ENCODE measurements around the gene ADORA2B.
"Not testable (repeated sequence)": the region's sequence is repeated elsewhere in the genome, so short reads cannot be mapped to it uniquely, and the experiment has no call there.

The ADORA2B gene

GRCh38 chr17:15931394-15931793, 13.5 kb upstream of the ADORA2B start:
- TF ChIP-seq, protein P1, sequence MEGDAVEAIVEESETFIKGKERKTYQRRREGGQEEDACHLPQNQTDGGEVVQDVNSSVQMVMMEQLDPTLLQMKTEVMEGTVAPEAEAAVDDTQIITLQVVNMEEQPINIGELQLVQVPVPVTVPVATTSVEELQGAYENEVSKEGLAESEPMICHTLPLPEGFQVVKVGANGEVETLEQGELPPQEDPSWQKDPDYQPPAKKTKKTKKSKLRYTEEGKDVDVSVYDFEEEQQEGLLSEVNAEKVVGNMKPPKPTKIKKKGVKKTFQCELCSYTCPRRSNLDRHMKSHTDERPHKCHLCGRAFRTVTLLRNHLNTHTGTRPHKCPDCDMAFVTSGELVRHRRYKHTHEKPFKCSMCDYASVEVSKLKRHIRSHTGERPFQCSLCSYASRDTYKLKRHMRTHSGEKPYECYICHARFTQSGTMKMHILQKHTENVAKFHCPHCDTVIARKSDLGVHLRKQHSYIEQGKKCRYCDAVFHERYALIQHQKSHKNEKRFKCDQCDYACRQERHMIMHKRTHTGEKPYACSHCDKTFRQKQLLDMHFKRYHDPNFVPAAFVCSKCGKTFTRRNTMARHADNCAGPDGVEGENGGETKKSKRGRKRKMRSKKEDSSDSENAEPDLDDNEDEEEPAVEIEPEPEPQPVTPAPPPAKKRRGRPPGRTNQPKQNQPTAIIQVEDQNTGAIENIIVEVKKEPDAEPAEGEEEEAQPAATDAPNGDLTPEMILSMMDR (IDR thresholded peaks at IDR 0.05; ENCODE audit: low read depth, low read length) = no peak
- H3K4me3 ChIP-seq (replicated peaks in 1 of 2; ENCODE audit: low read depth in 2 of 2, low read length in 2 of 2) = no peak overlapping the region
- no peak for DNase-seq (ENCODE audit: low read depth in 2 of 2)

GRCh38 chr17:15934866-15935265, 10.1 kb upstream of the ADORA2B start:
- H3K4me3 ChIP-seq (replicated peaks in 1 of 2; ENCODE audit: low read depth in 2 of 2, low read length in 2 of 2) = no peak overlapping the region
- TF ChIP-seq, protein P1 (IDR thresholded peaks at IDR 0.05; ENCODE audit: low read depth, low read length) = no peak
- no peak for DNase-seq (ENCODE audit: low read depth in 2 of 2)

DNA sequence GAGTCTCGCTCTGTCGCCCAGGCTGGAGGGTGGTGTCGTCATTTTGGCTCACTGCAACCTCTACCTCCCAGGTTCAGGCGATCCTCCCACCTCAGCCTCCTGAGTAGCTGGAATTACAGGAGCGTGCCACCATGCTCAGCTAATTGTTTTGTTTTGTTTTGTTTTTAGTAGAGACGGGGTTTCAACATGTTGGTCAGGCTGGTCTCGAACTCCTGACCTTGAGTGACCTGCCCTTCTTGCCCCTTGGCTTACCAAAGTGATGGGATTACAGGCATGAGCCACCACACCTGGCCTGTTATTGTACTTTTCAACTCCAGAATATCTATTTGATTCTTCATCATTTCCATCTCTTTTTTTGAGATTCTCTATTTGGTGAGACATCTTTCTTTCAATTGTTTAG, 9.0 kb upstream of the ADORA2B start:
- no peak overlapping the region for H3K4me3 ChIP-seq (replicated peaks in 1 of 2; ENCODE audit: low read depth in 2 of 2, low read length in 2 of 2)
- TF ChIP-seq, protein P1 (IDR thresholded peaks at IDR 0.05; ENCODE audit: low read depth, low read length) = no peak

DNA sequence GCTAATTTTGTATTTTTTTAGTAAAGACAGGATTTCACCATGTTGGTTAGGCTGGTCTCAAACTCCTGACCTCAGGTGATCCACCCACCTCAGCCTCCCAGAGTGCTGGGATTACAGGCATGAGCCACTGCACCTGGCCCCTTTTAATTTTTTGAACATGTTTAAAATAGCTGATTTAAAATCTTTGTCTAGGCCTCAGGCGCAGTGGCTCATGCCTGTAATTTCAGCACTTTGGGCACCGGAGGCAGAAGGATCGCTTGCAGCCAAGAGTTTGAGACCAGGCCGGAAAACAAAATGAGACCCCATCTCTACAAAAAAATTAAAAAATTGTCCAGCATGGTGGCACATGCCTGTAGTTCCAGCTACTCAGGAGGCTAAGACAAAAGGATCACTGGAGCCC, 8.4 kb upstream of the ADORA2B start:
- not testable (repeated sequence) for DNase-seq (ENCODE audit: low read depth in 2 of 2); H3K4me3 ChIP-seq (replicated peaks in 1 of 2; ENCODE audit: low read depth in 2 of 2, low read length in 2 of 2)

More for the DNA sequence above, 9.0 kb upstream of the ADORA2B start:
- DNase-seq (ENCODE audit: low read depth in 2 of 2) = no peak

DNA sequence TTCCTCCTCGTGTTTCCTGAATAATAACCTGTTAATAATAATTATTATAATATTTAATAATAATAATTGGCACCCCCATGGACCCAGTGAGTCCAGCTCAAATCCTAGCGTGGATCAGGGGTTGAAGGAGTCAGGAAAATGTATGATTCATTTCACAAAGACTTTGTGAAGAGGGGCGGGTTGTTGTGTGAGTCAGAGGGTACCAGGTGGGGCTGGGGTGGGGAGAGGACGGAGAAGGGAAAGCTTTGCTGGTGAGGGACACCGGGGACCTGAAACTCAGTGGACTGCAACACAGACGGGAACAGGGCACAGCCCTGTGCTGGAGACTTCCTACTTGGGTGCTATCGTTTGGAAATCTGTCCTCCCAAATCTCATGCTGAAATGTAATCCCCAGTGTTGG, 3.1 kb upstream of the ADORA2B start:
- TF ChIP-seq, protein P1 (IDR thresholded peaks at IDR 0.05; ENCODE audit: low read depth, low read length) = no peak
- no peak overlapping the region for H3K4me3 ChIP-seq (replicated peaks in 1 of 2; ENCODE audit: low read depth in 2 of 2, low read length in 2 of 2)
- DNase-seq (ENCODE audit: low read depth in 2 of 2) = peak in 1 of 2 donors; percentile 54

DNA sequence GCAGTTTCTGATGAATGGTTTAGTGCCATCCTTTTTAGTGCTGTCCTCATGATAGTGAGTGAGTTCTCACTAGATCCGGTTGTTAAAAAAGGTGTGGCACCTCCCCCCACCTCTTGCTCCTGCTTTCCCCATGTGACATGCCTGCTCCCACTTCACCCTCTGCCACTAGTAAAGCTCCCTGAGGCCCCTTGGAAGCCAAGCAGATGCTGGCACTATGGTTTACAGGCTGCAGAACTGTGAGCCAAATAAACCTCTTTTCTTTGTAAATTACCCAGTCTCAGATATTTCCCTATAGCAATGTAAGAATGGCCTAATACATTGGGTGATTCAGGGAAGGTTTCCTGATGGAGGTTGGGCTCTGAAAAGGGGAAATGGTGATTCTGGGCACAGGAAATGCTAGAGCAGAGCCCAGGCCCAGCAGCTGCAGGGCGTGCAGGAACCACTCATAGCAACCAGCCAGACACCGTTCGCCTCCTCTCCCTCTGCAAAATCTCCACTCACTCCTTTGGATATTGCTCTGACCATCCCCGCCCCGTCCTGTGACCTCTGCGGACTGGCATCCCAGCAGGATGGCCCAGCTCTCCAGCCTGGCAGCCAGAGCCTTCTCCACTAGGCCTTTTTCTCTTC, 2.6 kb upstream of the ADORA2B start:
- peak in 1 of 2 donors; percentile 58 for DNase-seq (ENCODE audit: low read depth in 2 of 2)
- TF ChIP-seq, protein P1 (IDR thresholded peaks at IDR 0.05; ENCODE audit: low read depth, low read length) = no peak
- H3K4me3 ChIP-seq (replicated peaks in 1 of 2; ENCODE audit: low read depth in 2 of 2, low read length in 2 of 2) = no peak overlapping the region

DNA sequence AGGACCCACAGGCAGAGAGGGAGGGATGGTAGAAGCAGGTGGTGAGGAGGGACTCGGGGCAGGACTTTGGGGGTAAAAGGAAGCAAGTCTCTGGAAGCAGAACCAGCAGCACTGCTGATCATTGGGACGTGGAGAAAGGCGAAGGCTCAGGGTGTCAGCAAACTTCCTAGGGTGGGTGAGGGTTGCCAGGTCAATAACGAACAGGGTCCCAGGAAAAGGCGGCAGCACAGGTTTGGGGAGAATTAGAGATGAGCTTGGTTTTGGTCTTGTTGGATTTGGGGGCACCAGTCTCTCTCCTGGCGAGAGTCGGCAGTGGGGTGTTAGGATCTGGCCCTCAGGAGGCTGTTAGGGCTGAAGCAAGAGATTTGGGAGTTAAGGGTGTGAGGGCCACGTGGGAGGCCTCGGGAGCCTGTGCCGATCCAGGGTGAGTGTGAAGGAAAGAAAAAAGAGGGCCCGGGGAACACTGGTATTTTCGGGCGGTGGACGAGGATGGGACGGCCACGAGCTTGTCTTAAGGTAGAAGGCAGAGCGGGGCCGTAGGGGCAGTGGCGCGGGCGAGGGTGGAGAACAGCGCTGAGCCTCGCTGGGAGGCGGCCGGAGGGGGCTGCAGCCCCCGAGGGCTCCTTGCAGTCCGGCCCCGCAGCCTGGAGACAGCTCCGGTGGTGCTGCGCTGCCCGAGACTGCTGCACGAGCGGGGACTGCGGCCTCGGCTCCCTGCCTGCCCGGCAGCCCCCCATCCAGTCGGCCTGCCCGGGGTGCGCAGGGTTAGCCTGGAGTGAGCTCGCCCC, 765 bp upstream of the ADORA2B start:
- TF ChIP-seq, protein P1 (IDR thresholded peaks at IDR 0.05; ENCODE audit: low read depth, low read length) = no peak
- no peak for DNase-seq (ENCODE audit: low read depth in 2 of 2)
- peak overlapping the region; percentile 42 to 73 for H3K4me3 ChIP-seq (replicated peaks in 1 of 2; ENCODE audit: low read depth in 2 of 2, low read length in 2 of 2)

Data from cardiac fibroblast (primary cell).